Left hindlimb (tissue), 1 donor: ENCODE data around the gene RARG.
A peak's percentile ranks its signal among the peaks of the same experiment; 100 is the strongest.
"Not testable (repeated sequence)": the region's sequence is repeated elsewhere in the genome, so short reads cannot be mapped to it uniquely, and the experiment has no call there.

Experiments
- DNase-seq: peaks from one replicate; pipeline ENCODE4 v3.0.0-alpha.2; 2018

Gene RARG

DNA sequence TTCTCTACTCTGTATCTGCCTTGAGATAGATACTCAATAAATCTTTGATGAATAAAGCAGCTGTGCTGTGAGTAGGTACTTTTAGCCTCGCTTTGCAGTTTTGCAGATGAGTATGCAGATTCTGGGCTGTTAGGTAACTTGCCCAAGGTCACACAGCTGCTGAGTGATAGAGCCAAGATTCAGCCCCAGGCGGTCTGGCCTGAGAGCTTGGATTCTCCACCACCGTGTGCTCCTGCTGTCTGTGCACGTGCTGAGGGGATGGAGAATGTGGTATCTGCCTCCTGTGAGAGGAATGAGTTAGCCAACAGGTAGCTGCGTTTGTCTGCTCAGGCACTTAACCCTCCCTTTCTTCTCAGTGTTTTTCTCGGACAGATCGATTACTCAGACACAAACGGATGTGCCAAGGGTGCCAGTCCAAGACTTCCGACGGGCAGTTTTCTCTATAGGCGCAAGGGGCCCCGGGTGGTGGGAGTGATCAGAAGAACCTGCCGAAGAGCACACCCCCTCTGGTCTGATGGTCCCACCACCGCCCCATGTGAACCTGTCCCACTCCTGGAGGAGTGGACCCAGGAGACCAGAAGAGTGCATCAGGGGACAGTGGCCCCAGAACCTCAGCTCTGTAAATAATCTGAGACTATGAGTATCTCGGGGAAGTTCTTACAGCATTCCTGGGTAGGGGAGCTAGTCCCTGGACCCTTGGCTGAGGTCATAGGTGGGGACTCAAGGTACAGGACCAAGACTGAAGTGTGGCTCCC is 44.7 kb downstream of the RARG start:
- DNase-seq, result no peak

DNA sequence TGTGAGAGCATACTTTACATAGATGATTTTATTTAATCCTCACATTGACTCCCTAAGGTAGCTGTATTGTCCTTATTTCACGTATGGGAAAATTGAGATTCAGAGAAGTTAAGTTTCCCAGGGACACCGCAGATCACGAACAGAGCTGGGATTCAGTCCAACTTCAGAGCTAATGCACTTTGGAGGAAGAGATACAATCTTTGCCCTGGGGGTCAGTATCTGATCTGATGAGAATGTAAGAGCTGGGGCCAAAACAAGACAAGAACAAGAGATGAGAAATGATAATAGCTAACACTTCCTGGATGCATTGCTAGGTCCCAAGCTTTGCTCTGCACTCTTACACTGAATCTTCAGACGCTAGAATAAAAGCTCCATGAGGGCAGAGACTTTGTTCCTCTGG is 45.3 kb downstream of the RARG start:
- no peak for DNase-seq

GRCh38 chr12:53185582-53186153 is 46.3 kb downstream of the RARG start:
- DNase-seq, result no peak

GRCh38 chr12:53184828-53185227 is 47.2 kb downstream of the RARG start:
- DNase-seq, result no peak

DNA sequence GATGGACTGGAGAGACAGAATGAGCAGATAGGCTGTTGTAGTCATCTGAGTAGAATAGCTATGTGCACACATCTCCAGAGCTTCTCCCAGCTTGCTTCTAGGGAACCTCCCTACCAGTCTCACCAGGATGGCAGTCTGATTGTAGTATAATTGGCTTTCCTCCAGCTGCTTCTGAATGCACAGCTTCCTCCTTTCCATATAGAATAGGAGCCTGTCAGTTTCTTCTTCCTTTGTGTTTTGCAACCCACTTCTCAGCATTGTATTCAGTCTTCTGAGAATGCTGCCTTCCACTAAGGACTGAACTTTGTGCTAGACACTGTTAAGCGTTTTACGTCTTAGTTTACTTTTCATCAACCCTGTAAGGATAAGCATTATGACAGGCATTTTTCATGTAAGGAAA is 49.1 kb downstream of the RARG start:
- DNase-seq, result no peak

GRCh38 chr12:53181935-53182334 is 50.1 kb downstream of the RARG start:
- DNase-seq, result no peak

DNA sequence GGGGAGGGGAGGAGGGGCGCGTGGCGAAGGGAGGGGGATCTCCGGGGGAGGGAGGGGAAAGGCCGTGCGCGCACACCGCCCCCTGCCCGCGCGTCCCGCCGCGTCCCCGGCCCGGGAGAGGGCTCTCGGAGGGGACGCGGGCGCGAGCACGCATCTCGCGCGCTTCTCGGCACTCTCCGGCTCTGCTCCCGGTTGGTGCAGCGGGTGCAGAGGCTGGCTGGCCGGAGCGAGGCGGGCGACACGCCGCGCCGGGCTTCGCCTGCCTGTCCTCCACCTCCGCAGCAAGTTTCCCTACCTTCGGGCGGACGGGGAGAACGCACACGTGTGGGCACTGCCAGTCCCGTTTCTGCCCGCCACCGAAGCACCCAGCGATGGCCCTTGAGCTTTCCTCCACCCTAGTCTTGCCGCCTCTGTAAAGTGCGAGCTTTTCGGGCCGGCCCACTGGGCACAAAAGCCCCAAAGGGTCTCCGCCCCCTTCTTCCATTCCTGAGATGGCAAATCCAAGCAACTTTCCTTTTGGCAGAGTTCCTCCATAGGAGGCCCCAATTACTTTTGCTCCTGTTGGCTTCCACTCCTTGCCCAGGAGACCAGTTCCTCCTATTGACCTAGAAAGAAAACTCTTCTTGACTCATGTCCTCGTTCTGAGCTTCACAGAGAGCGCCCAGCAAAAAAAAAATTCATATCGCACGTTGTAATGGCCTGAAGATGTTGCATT is 50.9 kb downstream of the RARG start:
- DNase-seq, result peak; percentile 91

GRCh38 chr12:53180220-53180930 is 51.6 kb downstream of the RARG start, which contains the start of the genes CSAD and ZNF740:
CSAD (minus strand) TSS chr12:53180925; CDS start chr12:53173470, 7,455 bp downstream.
ZNF740 (plus strand) TSS chr12:53180722; CDS start chr12:53181984, 1,262 bp downstream.
- DNase-seq, result peak; percentile 98

GRCh38 chr12:53179687-53180219 is 52.3 kb downstream of the RARG start:
- DNase-seq, result peak; percentile 70

- not testable (repeated sequence) for DNase-seq
These were observed 53.2 kb downstream of the RARG start for GRCh38 chr12:53178803-53179202.

DNA sequence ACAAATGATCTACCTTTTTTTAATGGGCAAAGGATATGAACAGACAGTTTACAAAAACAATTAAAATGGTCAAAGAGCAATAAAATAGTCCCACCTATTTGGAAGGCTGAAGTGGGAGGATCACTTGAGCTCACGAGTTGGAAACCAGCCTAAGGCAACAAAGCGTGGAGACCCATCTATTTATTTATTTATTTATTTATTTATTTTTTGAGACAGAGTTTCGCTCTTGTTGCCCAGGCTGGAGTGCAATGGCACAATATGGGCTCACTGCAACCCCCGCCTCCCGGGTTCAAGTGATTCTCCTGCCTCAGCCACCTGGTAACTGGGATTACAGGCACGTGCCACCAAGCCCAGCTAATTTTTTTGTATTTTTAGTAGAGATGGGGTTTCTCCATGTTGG is 54.6 kb downstream of the RARG start:
- DNase-seq, result not testable (repeated sequence)

GRCh38 chr12:53176750-53177149 is 55.3 kb downstream of the RARG start:
- no peak for DNase-seq

- no peak for DNase-seq
These were observed 57.0 kb downstream of the RARG start for GRCh38 chr12:53174881-53175491.

DNA sequence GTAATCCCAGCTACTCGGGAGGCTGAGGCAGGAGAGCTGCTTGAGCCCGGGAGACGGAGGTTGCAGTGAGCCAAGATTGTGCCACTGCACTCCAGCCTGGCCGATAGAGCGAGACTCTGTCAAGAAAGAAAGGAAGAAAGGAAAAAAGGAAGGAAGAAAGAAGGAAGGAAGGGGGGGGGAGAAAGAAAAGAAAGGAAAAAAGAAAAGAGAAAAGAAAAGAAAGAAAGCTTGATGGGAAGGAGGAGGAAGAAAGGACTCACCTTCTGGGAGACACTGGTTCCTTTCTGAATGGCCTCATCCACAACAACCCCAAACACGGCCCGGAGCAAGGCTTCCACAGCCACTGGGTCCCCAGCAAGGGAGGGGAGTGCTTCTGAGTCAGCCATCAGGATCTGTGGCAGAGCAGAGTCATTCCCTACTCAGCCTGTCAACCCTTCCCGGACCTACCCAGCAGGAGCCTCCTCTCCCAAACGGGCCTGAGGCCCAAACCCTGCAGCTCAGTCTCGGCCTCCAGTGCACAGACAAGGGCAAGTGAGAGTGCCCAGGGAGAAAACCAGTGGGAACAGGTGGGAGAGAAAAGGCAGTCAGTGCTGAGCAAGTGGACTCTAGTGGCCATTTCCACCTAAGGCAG is 58.8 kb downstream of the RARG start:
- no peak for DNase-seq

DNA sequence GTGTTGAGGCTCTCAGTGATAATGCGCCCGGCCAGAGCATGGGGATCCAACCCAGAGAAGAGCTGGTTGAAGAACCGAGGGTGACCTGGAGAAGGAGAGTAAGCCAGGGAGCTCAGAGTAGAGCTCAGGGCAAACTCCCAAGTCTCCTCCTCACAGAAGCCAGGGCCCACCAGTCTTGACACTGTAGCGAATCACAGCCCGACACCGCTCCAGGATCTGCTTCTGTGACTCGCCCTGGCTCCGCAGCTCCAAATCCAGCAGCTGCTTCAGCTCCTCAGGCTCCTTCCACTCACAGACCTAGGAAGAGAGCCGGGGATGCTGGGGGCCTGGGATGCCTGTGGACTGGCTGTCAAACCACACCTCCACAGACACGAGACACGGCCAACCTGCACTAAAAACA is 59.7 kb downstream of the RARG start:
- DNase-seq, result no peak

- no peak for DNase-seq
These were observed 60.2 kb downstream of the RARG start for GRCh38 chr12:53171725-53172329.

- DNase-seq, result no peak
These were observed 60.9 kb downstream of the RARG start for GRCh38 chr12:53170876-53171724.

DNA sequence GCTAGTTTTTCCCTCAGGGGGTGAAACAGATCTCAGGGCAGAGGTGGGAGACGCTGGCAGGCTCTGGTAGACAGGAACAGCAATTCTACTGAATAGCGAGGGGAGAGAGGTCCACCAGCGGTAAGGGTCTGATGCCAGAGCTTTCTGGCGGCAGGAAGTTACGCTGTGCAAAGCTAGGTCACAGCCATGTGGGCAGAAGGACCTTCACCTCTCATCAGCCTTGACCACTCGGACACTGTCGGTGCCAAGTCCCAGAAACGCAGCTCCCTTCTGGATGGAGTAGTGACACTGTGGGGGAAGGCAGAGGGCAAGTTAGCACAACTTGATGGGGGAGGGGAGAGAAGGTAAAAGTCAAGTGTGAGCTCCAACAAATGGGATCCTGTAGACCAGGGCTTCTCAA is 61.8 kb downstream of the RARG start:
- DNase-seq, result no peak

- no peak for DNase-seq
These were observed 62.4 kb downstream of the RARG start for GRCh38 chr12:53169644-53170043.

- DNase-seq, result no peak
These were observed 65.2 kb downstream of the RARG start for GRCh38 chr12:53166837-53167236.

- DNase-seq, result not testable (repeated sequence)
These were observed 69.0 kb downstream of the RARG start for GRCh38 chr12:53163008-53163407.
